ENCODE measurements around the gene CCDC88C. TPM values are rescaled to one million over a fixed set of nuclear protein-coding genes. Genes with fewer than 3 reads are reported as not detected.
"Not testable (repeated sequence)": the region's sequence is repeated elsewhere in the genome, so short reads cannot be mapped to it uniquely, and the experiment has no call there.

The CCDC88C gene
- total RNA-seq, 2 experiments from 2014 or later = 73.0 to 74.7 TPM

DNA sequence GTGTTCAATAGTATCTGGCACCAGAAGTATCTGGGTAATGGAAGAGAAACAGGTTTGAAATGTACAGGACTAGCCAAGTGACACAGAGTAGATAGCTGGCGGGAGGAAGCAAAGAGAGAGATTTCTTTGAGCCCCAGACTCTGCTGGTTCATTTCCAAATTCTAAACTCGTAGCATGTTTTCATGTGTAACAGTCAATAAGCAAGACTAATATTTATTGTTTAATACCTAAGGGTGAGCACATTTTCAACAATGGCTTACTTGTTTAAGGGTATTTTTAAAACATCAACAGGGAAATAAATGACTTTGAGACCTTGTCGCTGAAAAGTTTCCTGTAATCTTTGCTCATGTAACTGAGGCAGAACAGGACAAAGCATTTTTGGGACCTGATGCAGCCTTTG lies 11.8 kb upstream of the CCDC88C start:
- ChIA-PET CTCF (interaction anchor here (0.6 to 1.8 kb wide), 3 partner anchors 7 to 105 kb away, joined by 3 to 7 read pairs (median 3); no protein-coding TSS in a partner anchor), POLR2A (no interaction called here)
- Mint-ChIP-seq H3K4me3 (no peak overlapping the region), H3K9me3 (no peaks in the 10 kb centered on the region), H3K27ac (no peak overlapping the region), H3K4me1 (ENCODE audit: low read depth) (peaks cover 12% of the 10 kb centered on the region), H3K36me3 (no peaks in the 10 kb centered on the region), H3K27me3 (no peaks in the 10 kb centered on the region)
- intact Hi-C loops (cut with micrococcal nuclease) = no loop called here
- no peak for DNase-seq

DNA sequence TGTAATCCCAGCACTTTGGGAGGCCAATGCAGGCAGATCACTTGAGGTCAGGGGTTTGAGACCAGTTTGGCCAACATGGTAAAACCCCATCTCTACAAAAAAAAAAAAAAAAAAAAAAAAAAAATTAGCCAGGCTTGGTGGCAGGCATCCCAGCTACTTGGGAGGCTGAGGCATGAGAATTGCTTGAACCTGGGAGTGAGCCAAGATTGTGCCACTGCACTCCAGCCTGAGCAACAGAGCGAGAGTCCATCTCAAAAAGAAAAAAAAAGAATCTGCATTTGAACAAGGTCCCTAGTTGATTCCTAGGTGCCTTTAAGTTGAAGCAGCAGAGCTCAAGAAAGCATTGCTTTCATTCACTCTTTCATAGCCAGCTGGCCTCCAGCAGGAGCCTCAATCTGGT lies 11.3 kb upstream of the CCDC88C start:
- H3K27ac Mint-ChIP-seq; intact Hi-C loops (cut with micrococcal nuclease); DNase-seq; H3K9me3 Mint-ChIP-seq; H3K36me3 Mint-ChIP-seq; POLR2A ChIA-PET; H3K27me3 Mint-ChIP-seq; H3K4me3 Mint-ChIP-seq: not testable (repeated sequence)
- H3K4me1 Mint-ChIP-seq (ENCODE audit: low read depth) = peaks cover 12% of the 10 kb centered on the region
- CTCF ChIA-PET = interaction anchor here (0.6 to 2.4 kb wide), 5 partner anchors 8 to 105 kb away, joined by 3 to 20 read pairs (median 3); no protein-coding TSS in a partner anchor

DNA sequence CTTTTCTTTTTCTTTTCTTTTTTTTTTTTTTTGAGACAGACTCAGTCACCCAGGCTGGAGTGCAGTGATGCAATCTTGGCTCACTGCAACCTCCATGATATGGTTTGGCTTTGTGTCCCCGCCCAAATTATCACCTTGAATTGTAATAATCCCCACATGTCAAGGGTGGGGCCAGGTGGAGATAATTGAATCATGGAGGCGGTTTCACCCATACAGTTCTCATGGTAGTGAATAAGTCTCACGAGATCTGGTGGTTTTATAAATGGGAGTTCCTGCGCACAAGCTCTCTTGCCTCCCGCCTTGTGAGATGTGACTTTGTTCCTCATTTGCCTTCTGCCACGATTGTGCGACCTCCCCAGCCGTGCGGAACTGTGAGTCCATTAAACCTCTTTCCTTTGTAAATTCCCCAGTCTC lies 7.9 kb upstream of the CCDC88C start:
- H3K36me3 Mint-ChIP-seq; H3K27ac Mint-ChIP-seq; DNase-seq; POLR2A ChIA-PET; H3K9me3 Mint-ChIP-seq; H3K4me3 Mint-ChIP-seq; intact Hi-C loops (cut with micrococcal nuclease); H3K27me3 Mint-ChIP-seq: not testable (repeated sequence)
- CTCF ChIA-PET = interaction anchor here (0.8 to 2.2 kb wide), 3 partner anchors 89 to 102 kb away, joined by 3 to 8 read pairs (median 6); no protein-coding TSS in a partner anchor
- H3K4me1 Mint-ChIP-seq (ENCODE audit: low read depth) = peaks cover 12% of the 10 kb centered on the region

DNA sequence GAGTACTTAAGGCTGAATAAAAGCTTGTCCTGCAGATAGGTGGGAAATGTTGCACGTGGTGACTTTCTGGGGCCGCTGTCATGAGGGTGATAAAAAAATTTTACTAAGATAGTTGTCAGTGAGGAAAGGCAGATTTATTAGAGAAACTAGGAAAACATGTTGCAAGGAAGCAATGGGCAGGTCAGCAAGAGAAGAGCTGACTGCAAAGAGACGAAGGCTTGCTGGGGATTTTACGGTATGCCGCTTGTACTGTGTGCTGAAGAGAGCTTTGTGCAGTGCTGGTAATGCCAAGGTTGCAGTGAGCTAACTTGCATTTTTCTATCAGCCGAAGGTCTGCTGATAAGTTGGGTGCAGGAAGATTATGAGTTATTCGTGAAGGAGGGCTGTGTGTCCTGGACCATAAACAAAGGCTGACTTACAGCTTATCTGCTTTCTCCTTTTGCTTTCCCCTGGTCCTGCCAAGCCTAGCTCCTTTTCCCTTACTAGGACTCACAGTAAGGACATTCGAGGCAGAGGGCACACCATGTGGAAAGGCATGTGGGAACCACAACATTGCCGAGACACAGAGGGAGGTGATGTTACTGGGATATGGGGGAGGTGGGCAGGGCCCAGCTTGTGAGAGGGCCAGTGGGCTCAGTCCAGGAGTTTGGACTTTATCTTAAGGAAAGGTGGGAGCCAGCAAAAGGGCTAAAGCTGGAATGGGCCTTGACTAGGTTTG lies 7.4 kb upstream of the CCDC88C start:
- ChIA-PET CTCF (interaction anchor here (0.6 to 2.2 kb wide), 4 partner anchors 88 to 248 kb away, joined by 3 to 8 read pairs (median 4); no protein-coding TSS in a partner anchor), POLR2A (no interaction called here)
- intact Hi-C loops (cut with micrococcal nuclease) = no loop called here
- Mint-ChIP-seq H3K27me3 (no peaks in the 10 kb centered on the region), H3K4me1 (ENCODE audit: low read depth) (peaks cover 12% of the 10 kb centered on the region), H3K27ac (no peak overlapping the region), H3K4me3 (no peak overlapping the region), H3K9me3 (no peaks in the 10 kb centered on the region), H3K36me3 (no peaks in the 10 kb centered on the region)
- DNase-seq = no peak

DNA sequence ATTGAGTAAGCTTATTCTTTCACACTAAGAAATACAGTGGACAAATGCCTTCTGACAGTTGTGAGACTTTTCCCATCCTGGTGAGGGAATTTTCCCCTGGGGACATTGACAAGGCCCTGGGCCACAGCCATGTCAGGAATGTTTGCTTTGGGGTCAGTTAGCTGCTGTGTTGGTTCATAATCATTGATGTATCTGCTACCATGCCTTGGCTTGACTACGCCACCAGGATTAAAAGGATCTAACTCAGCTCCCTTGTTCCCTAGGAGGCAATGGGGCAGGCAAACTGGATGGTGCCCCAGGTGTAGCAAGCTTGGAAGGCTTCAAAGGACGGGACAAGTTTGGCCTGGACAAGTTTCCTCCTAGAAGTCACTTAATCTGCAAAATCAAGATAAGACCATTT lies 3.1 kb upstream of the CCDC88C start:
- POLR2A ChIA-PET = no interaction called here
- no peak for DNase-seq
- Mint-ChIP-seq H3K4me1 (ENCODE audit: low read depth) (peaks cover 14% of the 10 kb centered on the region), H3K27me3 (no peaks in the 10 kb centered on the region), H3K4me3 (no peak overlapping the region), H3K36me3 (peaks cover 9% of the 10 kb centered on the region), H3K9me3 (no peaks in the 10 kb centered on the region), H3K27ac (peak overlapping the region; percentile 40)
- intact Hi-C loops (cut with micrococcal nuclease) = no loop called here
- CTCF ChIA-PET = interaction anchor here (1.1 to 5.5 kb wide), 8 partner anchors 8 to 491 kb away, joined by 3 to 99 read pairs (median 6); no protein-coding TSS in a partner anchor

- Mint-ChIP-seq H3K9me3 (no peaks in the 10 kb centered on the region), H3K27ac (peak overlapping the region; percentile 72), H3K4me1 (ENCODE audit: low read depth) (peaks cover 23% of the 10 kb centered on the region), H3K36me3 (peaks cover 19% of the 10 kb centered on the region), H3K4me3 (peak overlapping the region; percentile 61), H3K27me3 (no peaks in the 10 kb centered on the region)
- DNase-seq = no peak
- intact Hi-C loops (cut with micrococcal nuclease) = loop anchor here (5.0 kb wide), 4 partner anchors 88 to 453 kb away; no protein-coding TSS in a partner anchor
- CTCF ChIA-PET = interaction anchor here (0.7 to 5.5 kb wide), 10 partner anchors 9 to 492 kb away, joined by 3 to 99 read pairs (median 5); no protein-coding TSS in a partner anchor
- POLR2A ChIA-PET = interaction anchor here (4.5 kb wide), 1 partner anchor 95 kb away, joined by 38 read pairs; no protein-coding TSS in a partner anchor
Measured at GRCh38 chr14:91419451-91419850, 1.8 kb upstream of the CCDC88C start.

GRCh38 chr14:91419044-91419397 lies 1.4 kb upstream of the CCDC88C start:
- peak overlapping the region; percentile 72 for H3K27ac Mint-ChIP-seq
- intact Hi-C loops (cut with micrococcal nuclease) = loop anchor here (5.0 kb wide), 4 partner anchors 88 to 453 kb away; no protein-coding TSS in a partner anchor

DNA sequence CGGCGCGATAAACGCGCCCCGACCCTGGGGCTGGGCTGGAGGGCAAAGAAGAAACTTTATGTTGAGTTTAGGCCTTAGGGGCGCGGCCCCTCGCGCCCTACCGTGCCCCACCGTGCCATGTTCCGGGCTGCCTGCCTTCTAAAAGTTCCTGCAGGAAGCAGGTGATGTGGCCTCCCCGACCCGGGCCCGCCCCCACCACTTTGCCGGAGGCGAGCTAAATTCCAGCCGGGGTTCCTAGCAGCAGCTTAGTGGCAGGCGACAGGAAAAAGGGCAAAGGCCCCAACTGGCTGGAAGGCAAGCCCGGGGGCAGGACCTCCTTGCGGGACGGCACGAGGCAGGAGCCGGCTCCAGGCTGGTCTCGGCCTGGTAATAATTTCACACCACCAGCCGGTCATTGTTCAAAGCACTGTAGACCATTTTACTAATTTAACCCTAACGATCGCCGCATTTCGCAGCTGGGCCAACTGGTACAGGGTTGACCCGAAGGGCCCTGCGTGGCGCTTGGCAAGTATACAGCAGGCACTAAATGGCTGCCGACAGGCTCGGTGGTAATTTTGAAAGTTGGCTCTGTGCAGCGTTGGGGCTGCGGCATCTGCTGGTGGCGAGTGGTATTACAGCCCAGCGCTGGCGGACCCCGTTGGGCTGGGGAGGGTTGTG lies 895 bp upstream of the CCDC88C start:
- peaks cover 32% of the 10 kb centered on the region for H3K4me1 Mint-ChIP-seq (ENCODE audit: low read depth)
- CTCF ChIA-PET = interaction anchor here (0.6 to 5.5 kb wide), 21 partner anchors 9 to 493 kb away, joined by 3 to 99 read pairs (median 5); no protein-coding TSS in a partner anchor
- peak overlapping the region; percentile 61 for H3K4me3 Mint-ChIP-seq
- H3K27ac Mint-ChIP-seq = peak overlapping the region; percentile 72
- no peaks in the 10 kb centered on the region for H3K9me3 Mint-ChIP-seq
- intact Hi-C loops (cut with micrococcal nuclease) = loop anchor here (5.0 kb wide), 4 partner anchors 89 to 454 kb away; no protein-coding TSS in a partner anchor
- DNase-seq = peak; percentile 88
- no peaks in the 10 kb centered on the region for H3K27me3 Mint-ChIP-seq
- H3K36me3 Mint-ChIP-seq = peaks cover 27% of the 10 kb centered on the region
- POLR2A ChIA-PET = interaction anchor here (1.5 to 4.8 kb wide), 4 partner anchors 13 to 94 kb away, joined by 4 to 41 read pairs (median 28); no protein-coding TSS in a partner anchor

More at GRCh38 chr14:91419044-91419397, 1.4 kb upstream of the CCDC88C start:
- no peaks in the 10 kb centered on the region for H3K9me3 Mint-ChIP-seq
- no peak for DNase-seq
- peaks cover 23% of the 10 kb centered on the region for H3K36me3 Mint-ChIP-seq
- H3K27me3 Mint-ChIP-seq = no peaks in the 10 kb centered on the region
- H3K4me3 Mint-ChIP-seq = peak overlapping the region; percentile 61
- peaks cover 28% of the 10 kb centered on the region for H3K4me1 Mint-ChIP-seq (ENCODE audit: low read depth)
- ChIA-PET CTCF (interaction anchor here (0.7 to 5.5 kb wide), 15 partner anchors 8 to 492 kb away, joined by 3 to 99 read pairs (median 4); no protein-coding TSS in a partner anchor), POLR2A (interaction anchor here (2.5 to 4.8 kb wide), 3 partner anchors 20 to 95 kb away, joined by 17 to 41 read pairs (median 38); no protein-coding TSS in a partner anchor)

GRCh38 chr14:91417983-91418386 lies 365 bp upstream of the CCDC88C start:
- peaks cover 32% of the 10 kb centered on the region for H3K36me3 Mint-ChIP-seq
- H3K9me3 Mint-ChIP-seq = no peaks in the 10 kb centered on the region
- CTCF ChIA-PET = interaction anchor here (0.6 to 5.5 kb wide), 21 partner anchors 9 to 493 kb away, joined by 3 to 99 read pairs (median 5); no protein-coding TSS in a partner anchor
- peak overlapping the region; percentile 50 for H3K4me3 Mint-ChIP-seq
- no peaks in the 10 kb centered on the region for H3K27me3 Mint-ChIP-seq
- H3K4me1 Mint-ChIP-seq (ENCODE audit: low read depth) = peaks cover 36% of the 10 kb centered on the region
- intact Hi-C loops (cut with micrococcal nuclease) = loop anchor here (1.0 to 5.0 kb wide), 7 partner anchors 9 to 454 kb away; partner anchors contain the start of gene RPS6KA5
- POLR2A ChIA-PET = interaction anchor here (1.0 to 4.8 kb wide), 6 partner anchors 12 to 115 kb away, joined by 3 to 41 read pairs (median 12); no protein-coding TSS in a partner anchor
- peak; percentile 67 for DNase-seq
- peak overlapping the region; percentile 45 for H3K27ac Mint-ChIP-seq

- peaks cover 37% of the 10 kb centered on the region for H3K36me3 Mint-ChIP-seq
- CTCF ChIA-PET = interaction anchor here (1.0 to 6.7 kb wide), 13 partner anchors 16 to 494 kb away, joined by 3 to 99 read pairs (median 5); no protein-coding TSS in a partner anchor
- H3K4me3 Mint-ChIP-seq = peak overlapping the region; percentile 100
- H3K4me1 Mint-ChIP-seq (ENCODE audit: low read depth) = peaks cover 44% of the 10 kb centered on the region
- no peaks in the 10 kb centered on the region for H3K9me3 Mint-ChIP-seq
- POLR2A ChIA-PET = interaction anchor here (1.2 to 4.8 kb wide), 13 partner anchors 11 to 172 kb away, joined by 3 to 41 read pairs (median 8); partner anchors contain the start of genes GPR68 and PPP4R3A
- peak overlapping the region; percentile 100 for H3K27ac Mint-ChIP-seq
- no peaks in the 10 kb centered on the region for H3K27me3 Mint-ChIP-seq
- intact Hi-C loops (cut with micrococcal nuclease) = loop anchor here (1.0 to 5.0 kb wide), 15 partner anchors 7 to 456 kb away; partner anchors contain the start of gene RPS6KA5
- DNase-seq = peak; percentile 50
Measured at GRCh38 chr14:91416744-91417119, 888 bp downstream of the CCDC88C start.

Measured in activated CD4-positive, alpha-beta memory T cell treated with anti-CD3 and anti-CD28 coated beads for 36 hours (primary cell).